Stomach (tissue), 9 donors: ENCODE results near the gene CPB2. TPM values are rescaled to one million over a fixed set of nuclear protein-coding genes. Genes with fewer than 3 reads are reported as not detected.
A peak's percentile ranks its signal among the peaks of the same experiment; 100 is the strongest.

Source experiments
- DNase-seq, 2 donors: peaks; one replicate each; pipeline versions ENCODE4 v3.0.0 to v3.0.0-alpha.2; 2013 to 2019
- H3K27ac ChIP-seq, 5 donors: fragments of 200-600 bp in 4 of 5; sonication (generic) in 4 of 5; one replicate each; pipeline ENCODE4 v1.5.1; 2013 to 2019; ENCODE audit warnings: mild to moderate bottlenecking in 1 of 5, moderate library complexity in 1 of 5
- H3K27me3 ChIP-seq, 3 donors: fragments of 200-600 bp; sonication (generic); one replicate each; pipeline ENCODE4 v1.5.1; 2017 to 2019; ENCODE audit warnings: mixed run types in 1 of 3
- H3K36me3 ChIP-seq, 4 donors: fragments of 200-600 bp; sonication (generic); 1 replicate in 3 of 4; 2 replicates in 1 of 4; pipeline ENCODE4 v1.5.1; 2016 to 2019
- H3K4me1 ChIP-seq, 4 donors: fragments of 200-600 bp; sonication (generic); one replicate each; pipeline ENCODE4 v1.5.1; 2016 to 2019
- H3K4me3 ChIP-seq, 4 donors: fragments of 200-600 bp; sonication (generic) in 3 of 4; one replicate each; pipeline ENCODE4 v1.5.1; 2016 to 2019; ENCODE audit warnings: mild to moderate bottlenecking in 1 of 4
- H3K9me3 ChIP-seq, 4 donors: fragments of 200-600 bp; sonication (generic); one replicate each; pipeline ENCODE4 v1.5.1; 2016 to 2019
- CTCF ChIP-seq, 7 experiments: fragments of 450-650 bp in 4 of 7; fragments of 200-600 bp in 3 of 7; sonication (generic) in 3 of 7; IDR thresholded peaks; one replicate each; pipeline ENCODE4 v1.5.1; 2016 to 2019; ENCODE audit warnings: antibody characterized with exemption in 7 of 7, control low read depth in 2 of 7, mild to moderate bottlenecking in 1 of 7
- EP300 ChIP-seq: sonication (generic); formaldehyde crosslinking; IDR thresholded peaks from one replicate; pipeline ENCODE4 v1.6.1; 2017; ENCODE audit warnings: antibody characterized with exemption
- POLR2A ChIP-seq, 4 donors: fragments of 450-650 bp; IDR thresholded peaks; one replicate each; pipeline ENCODE4 v1.6.1; 2016; ENCODE audit warnings: antibody characterized with exemption in 4 of 4, control low read depth in 2 of 4, mild to moderate bottlenecking in 1 of 4, moderate library complexity in 1 of 4
- POLR2AphosphoS5 ChIP-seq, 3 donors: sonication (generic); formaldehyde crosslinking; IDR thresholded peaks; one replicate each; pipeline ENCODE4 v1.6.1; 2016; ENCODE audit warnings: antibody characterized with exemption in 3 of 3
- WGBS, 5 donors: extraction: QIAGEN DNeasy Blood & Tissue Kit in 3 of 5; methylation state at CpG; one replicate each; pipeline versions ENCODE4 v1.1.5 to v1.1.7; 2013 to 2018; 5-methylcytosine and 5-hydroxymethylcytosine counted together
- intact Hi-C: fragments of 100-400 bp; cut with DNase I; formaldehyde crosslinking; loops from one replicate; pipeline ENCODE4 v1.15.1; 2023; ENCODE audit warnings: low total_unique reads
- polyA plus RNA-seq, 3 donors: library from polyadenylated mRNA; stranded (reverse); fragments of 200-250 nt; gene quantifications; one replicate each; pipeline ENCODE4 v1.2.3, GENCODE V29; 2013
- total RNA-seq, 5 donors: library from RNA; depleted of rRNA; stranded (reverse); fragments of >200 nt; gene quantifications; one replicate each; pipeline versions ENCODE4 v1.1.0 to v1.2.3, GENCODE V29; 2014 to 2016
- donor health status: healthy with polysubstance abuse.
- donor health status: Bipolar disorder and iron deficiency.
- donor health status: healthy.

CPB2 gene
- total and polyA plus RNA-seq, 8 donors, result 0.37 to 2.2 TPM; not detected in 6

GRCh38 chr13:46100191-46100815 is 4.5 kb downstream of the CPB2 start:
- intact Hi-C loops, result no loop called here
- Histone ChIP-seq H3K27me3 (no peaks in the 10 kb centered on the region), H3K9me3 (no peaks in the 10 kb centered on the region), H3K36me3 (no peaks in the 10 kb centered on the region), H3K4me1 (peaks cover 0 to 6% (median 2%) of the 10 kb centered on the region in 4 donors), H3K27ac (no peak overlapping the region), H3K4me3 (no peak overlapping the region)
- peak in 1 of 2 donors; percentile 9 for DNase-seq
- no peak for TF ChIP-seq EP300
- TF ChIP-seq POLR2AphosphoS5 (IDR thresholded peaks at IDR 0.05), result no peak
- no peak for TF ChIP-seq POLR2A (IDR thresholded peaks at IDR 0.05)
- TF ChIP-seq CTCF (IDR thresholded peaks at IDR 0.05), result no peak
- 67 to 96% (median 73%) methylated on average over 1 of the region's 1 CpG for WGBS, 5 donors

DNA sequence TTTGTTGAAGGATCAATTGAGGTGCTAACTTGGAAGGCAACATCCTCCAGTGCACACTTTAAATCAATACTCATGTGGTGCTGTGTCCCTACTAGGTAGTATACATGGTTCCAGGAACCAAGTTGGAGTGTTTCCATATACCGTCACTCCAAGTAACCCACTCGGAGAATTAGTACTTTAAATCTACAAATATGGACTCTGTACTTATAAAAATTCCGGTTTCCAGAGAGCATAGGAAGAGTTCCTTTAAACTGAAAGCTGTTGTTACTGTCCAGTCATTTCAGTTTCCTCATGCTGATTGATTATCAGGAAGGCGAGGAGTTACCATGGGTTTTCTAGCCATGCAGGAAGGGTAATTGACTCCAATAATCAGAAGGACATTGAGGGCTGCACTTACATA is 7.2 kb downstream of the CPB2 start:
- Histone ChIP-seq H3K27ac (no peak overlapping the region), H3K27me3 (no peaks in the 10 kb centered on the region), H3K9me3 (no peaks in the 10 kb centered on the region), H3K36me3 (no peaks in the 10 kb centered on the region), H3K4me1 (peaks cover 0 to 6% (median 2%) of the 10 kb centered on the region in 4 donors), H3K4me3 (no peak overlapping the region)
- intact Hi-C loops, result no loop called here
- DNase-seq, result no peak
- WGBS, 5 donors, result 82 to 87% (median 85%) methylated on average over 4 of the region's 4 CpGs
- no peak for TF ChIP-seq EP300
- no peak for TF ChIP-seq POLR2A (IDR thresholded peaks at IDR 0.05)
- TF ChIP-seq CTCF (IDR thresholded peaks at IDR 0.05), result no peak
- no peak for TF ChIP-seq POLR2AphosphoS5 (IDR thresholded peaks at IDR 0.05)

DNA sequence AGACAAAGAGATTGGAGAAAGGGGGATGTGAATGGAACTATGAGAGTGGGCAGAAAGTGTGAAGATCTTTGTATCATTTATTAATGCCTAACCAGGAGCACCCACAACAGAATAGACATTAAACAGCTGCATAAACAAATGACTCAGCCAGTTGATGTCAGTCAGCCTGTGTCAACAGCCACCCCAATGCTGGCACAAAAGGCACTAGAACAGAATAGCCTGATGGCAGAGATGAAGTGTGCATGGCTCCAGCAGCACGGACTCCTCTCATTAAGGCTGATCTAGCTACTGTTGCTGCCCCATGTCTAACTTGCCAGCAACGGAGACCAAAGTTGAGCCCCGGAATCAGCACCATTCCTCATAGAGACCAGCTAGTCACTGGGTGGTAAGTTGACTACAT is 7.8 kb downstream of the CPB2 start:
- Histone ChIP-seq H3K27me3 (no peaks in the 10 kb centered on the region), H3K4me1 (peaks cover 0 to 6% (median 2%) of the 10 kb centered on the region in 4 donors), H3K27ac (no peak overlapping the region), H3K36me3 (no peaks in the 10 kb centered on the region), H3K9me3 (no peaks in the 10 kb centered on the region), H3K4me3 (no peak overlapping the region)
- TF ChIP-seq EP300 (no peak), POLR2AphosphoS5 (IDR thresholded peaks at IDR 0.05) (no peak), CTCF (IDR thresholded peaks at IDR 0.05) (no peak), POLR2A (IDR thresholded peaks at IDR 0.05) (no peak)
- intact Hi-C loops, result no loop called here
- DNase-seq, result no peak
- 60 to 81% (median 76%) methylated on average over 3 of the region's 3 CpGs for WGBS, 5 donors

DNA sequence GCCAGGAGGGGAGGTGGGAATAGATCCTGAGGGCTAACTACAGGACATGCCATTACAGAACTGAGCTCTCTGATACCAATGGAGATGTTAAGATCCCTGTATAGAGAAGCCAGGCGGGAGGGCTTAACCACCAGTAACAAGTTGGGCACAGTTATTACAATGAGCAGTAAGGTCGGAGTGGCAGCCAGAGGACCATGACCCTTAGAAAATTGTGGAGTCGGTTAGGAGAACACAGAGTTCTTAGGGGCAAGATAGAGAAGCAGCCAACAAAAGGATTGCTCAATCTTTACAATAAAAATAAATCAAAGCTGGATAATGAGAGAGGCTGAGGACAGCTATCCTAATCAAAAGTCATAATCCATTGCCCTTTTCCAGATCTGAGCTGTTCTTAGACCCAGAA is 10.4 kb downstream of the CPB2 start:
- TF ChIP-seq POLR2AphosphoS5 (IDR thresholded peaks at IDR 0.05) (no peak), CTCF (IDR thresholded peaks at IDR 0.05) (no peak)
- intact Hi-C loops, result no loop called here
- Histone ChIP-seq H3K36me3 (no peaks in the 10 kb centered on the region), H3K27ac (no peak overlapping the region), H3K4me1 (no peaks in the 10 kb centered on the region), H3K27me3 (no peaks in the 10 kb centered on the region), H3K4me3 (no peak overlapping the region), H3K9me3 (no peaks in the 10 kb centered on the region)
- DNase-seq, result no peak
- WGBS, 5 donors, result 88 to 95% (median 88%) methylated on average over 3 of the region's 3 CpGs
